Chondrocyte (in vitro differentiated cells): ENCODE measurements around the gene QRFP. TPM values are rescaled to one million over a fixed set of nuclear protein-coding genes. Genes with fewer than 3 reads are reported as not detected.
A peak's percentile ranks its signal among the peaks of the same experiment; 100 is the strongest.

Experiments
- DNase-seq: peaks from one replicate; pipeline ENCODE4 v3.0.0; 2021; ENCODE audit warnings: mixed read lengths, low spot score
- H3K27ac Mint-ChIP-seq: one replicate; pipeline ENCODE4 v1.8.0; 2021; ENCODE audit warnings: mild to moderate bottlenecking, moderate library complexity, mixed read lengths; ENCODE audit not compliant: unreplicated experiment
- H3K27me3 Mint-ChIP-seq: 2 replicates; pipeline ENCODE4 v1.8.0; 2021; ENCODE audit warnings: low read depth, mixed read lengths
- H3K36me3 Mint-ChIP-seq: 2 replicates; pipeline ENCODE4 v1.8.0; 2021; ENCODE audit warnings: low read depth, mixed read lengths
- H3K4me1 Mint-ChIP-seq: 2 replicates; pipeline ENCODE4 v1.8.0; 2021; ENCODE audit warnings: low read depth, mild to moderate bottlenecking, mixed read lengths
- H3K4me3 Mint-ChIP-seq: one replicate; pipeline ENCODE4 v1.8.0; 2021; ENCODE audit warnings: mild to moderate bottlenecking, moderate library complexity, mixed read lengths; ENCODE audit not compliant: unreplicated experiment
- H3K9me3 Mint-ChIP-seq: 2 replicates; pipeline ENCODE4 v1.8.0; 2021; ENCODE audit warnings: low read depth, mixed read lengths
- total RNA-seq: library from RNA; stranded (reverse); gene quantifications from 3 replicates; pipeline ENCODE4 v1.2.1, GENCODE V29; 2021
- TF ChIP-seq, protein P1 (sequence below): fragments of 200-600 bp; sonication (generic); IDR thresholded peaks from 2 replicates; pipeline ENCODE4 v1.5.0; 2021; ENCODE audit warnings: antibody characterized with exemption, mild to moderate bottlenecking, moderate library complexity

QRFP gene
- total RNA-seq, 1 donor from 2014 or later, result not detected

DNA sequence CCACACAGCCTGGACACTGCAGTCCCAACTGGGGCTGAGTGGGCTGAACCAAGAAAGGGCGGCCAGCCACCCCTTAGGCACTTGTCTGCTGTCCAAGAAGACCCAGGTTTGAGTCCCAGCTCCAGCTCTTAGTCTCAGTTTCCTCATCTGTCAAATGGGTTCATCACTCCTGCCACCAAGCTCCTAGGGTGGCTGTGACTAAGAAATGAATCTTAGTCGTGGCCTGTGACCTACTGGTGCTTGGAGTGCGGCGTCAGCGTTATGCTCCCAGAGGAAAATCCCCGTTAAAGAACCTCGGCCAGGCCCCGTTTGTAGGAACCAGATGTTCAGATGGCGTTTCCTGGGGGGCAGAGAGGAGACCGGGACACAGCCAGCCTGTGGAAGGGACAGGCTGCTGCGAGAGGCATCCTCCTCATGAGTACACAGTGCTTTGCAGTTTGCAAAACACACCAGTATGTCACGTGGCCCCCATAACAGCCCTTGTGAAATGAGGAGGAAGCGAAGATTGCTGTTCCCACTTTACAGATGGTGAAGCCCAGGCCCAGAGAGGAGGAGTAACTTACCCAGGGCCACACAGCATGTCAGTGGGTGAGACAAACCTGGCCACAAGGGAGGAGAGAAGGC, 39.1 kb upstream of the QRFP start:
- no peak for DNase-seq
- Mint-ChIP-seq H3K4me3 (no peak overlapping the region), H3K36me3 (no peaks in the 10 kb centered on the region), H3K9me3 (no peaks in the 10 kb centered on the region), H3K27me3 (no peaks in the 10 kb centered on the region), H3K27ac (peak overlapping the region; percentile 85), H3K4me1 (peaks cover 46% of the 10 kb centered on the region)
- TF ChIP-seq, protein P1, sequence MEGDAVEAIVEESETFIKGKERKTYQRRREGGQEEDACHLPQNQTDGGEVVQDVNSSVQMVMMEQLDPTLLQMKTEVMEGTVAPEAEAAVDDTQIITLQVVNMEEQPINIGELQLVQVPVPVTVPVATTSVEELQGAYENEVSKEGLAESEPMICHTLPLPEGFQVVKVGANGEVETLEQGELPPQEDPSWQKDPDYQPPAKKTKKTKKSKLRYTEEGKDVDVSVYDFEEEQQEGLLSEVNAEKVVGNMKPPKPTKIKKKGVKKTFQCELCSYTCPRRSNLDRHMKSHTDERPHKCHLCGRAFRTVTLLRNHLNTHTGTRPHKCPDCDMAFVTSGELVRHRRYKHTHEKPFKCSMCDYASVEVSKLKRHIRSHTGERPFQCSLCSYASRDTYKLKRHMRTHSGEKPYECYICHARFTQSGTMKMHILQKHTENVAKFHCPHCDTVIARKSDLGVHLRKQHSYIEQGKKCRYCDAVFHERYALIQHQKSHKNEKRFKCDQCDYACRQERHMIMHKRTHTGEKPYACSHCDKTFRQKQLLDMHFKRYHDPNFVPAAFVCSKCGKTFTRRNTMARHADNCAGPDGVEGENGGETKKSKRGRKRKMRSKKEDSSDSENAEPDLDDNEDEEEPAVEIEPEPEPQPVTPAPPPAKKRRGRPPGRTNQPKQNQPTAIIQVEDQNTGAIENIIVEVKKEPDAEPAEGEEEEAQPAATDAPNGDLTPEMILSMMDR, result no peak

GRCh38 chr9:130934702-130935647, 38.4 kb upstream of the QRFP start:
- DNase-seq, result no peak
- TF ChIP-seq, protein P1, result no peak
- H3K27me3 Mint-ChIP-seq, result no peaks in the 10 kb centered on the region
- H3K4me1 Mint-ChIP-seq, result peaks cover 43% of the 10 kb centered on the region
- no peak overlapping the region for H3K4me3 Mint-ChIP-seq
- H3K36me3 Mint-ChIP-seq, result no peaks in the 10 kb centered on the region
- H3K27ac Mint-ChIP-seq, result no peak overlapping the region
- no peaks in the 10 kb centered on the region for H3K9me3 Mint-ChIP-seq

DNA sequence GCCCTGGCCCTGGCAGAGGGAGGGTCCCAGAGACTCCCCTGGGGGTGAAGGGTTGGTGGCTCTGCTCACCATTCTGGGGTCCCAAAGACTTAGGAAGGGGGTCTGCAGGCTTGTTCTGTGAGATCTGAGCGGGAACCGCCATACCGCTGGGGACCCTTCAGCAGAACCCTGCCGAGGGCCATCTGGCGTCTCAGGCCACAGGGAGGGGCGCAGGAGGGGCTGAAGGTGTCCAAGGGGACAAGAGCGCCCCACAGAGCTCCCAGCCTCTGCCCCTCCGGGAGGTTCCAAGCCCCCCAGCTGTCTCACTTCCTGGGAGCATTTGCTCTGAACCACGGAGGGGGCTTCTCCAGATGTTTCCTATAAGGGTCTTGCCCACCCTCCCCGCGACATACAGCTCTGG, 37.6 kb upstream of the QRFP start:
- peaks cover 43% of the 10 kb centered on the region for H3K4me1 Mint-ChIP-seq
- DNase-seq, result no peak
- H3K27ac Mint-ChIP-seq, result no peak overlapping the region
- no peaks in the 10 kb centered on the region for H3K27me3 Mint-ChIP-seq
- H3K36me3 Mint-ChIP-seq, result no peaks in the 10 kb centered on the region
- TF ChIP-seq, protein P1, result no peak
- H3K9me3 Mint-ChIP-seq, result no peaks in the 10 kb centered on the region
- no peak overlapping the region for H3K4me3 Mint-ChIP-seq

GRCh38 chr9:130933114-130934046, 36.8 kb upstream of the QRFP start:
- no peak overlapping the region for H3K27ac Mint-ChIP-seq
- H3K9me3 Mint-ChIP-seq, result no peaks in the 10 kb centered on the region
- TF ChIP-seq, protein P1, result peak; percentile 7
- H3K36me3 Mint-ChIP-seq, result no peaks in the 10 kb centered on the region
- H3K27me3 Mint-ChIP-seq, result no peaks in the 10 kb centered on the region
- H3K4me3 Mint-ChIP-seq, result no peak overlapping the region
- H3K4me1 Mint-ChIP-seq, result peaks cover 44% of the 10 kb centered on the region
- DNase-seq, result no peak
